IMR-90 (cell line): ENCODE measurements around the gene SHISA8. TPM values are rescaled to one million over a fixed set of nuclear protein-coding genes. Genes with fewer than 3 reads are reported as not detected.

Experiments
- ATAC-seq: fragments of 200-7000 bp; cut with Tn5 transposase; 2 replicates; pipeline ENCODE4 v1.9.1; 2020; ENCODE audit warnings: low read depth, mild to moderate bottlenecking, moderate library complexity
- BruUV-seq: library from RNA; stranded (reverse); fragments of 400-500 nt; replicated peaks from 2 replicates; lab custom pipeline; 2021; lab: Mats Ljungman, UMichigan
- CTCF ChIA-PET: fragments of 300-600 bp; formaldehyde crosslinking; extraction: SDS; loops from one replicate; lab custom pipeline; 2021; ENCODE audit warnings: antibody characterized with exemption; lab: Yijun Ruan, JAX
- POLR2A ChIA-PET: fragments of 300-600 bp; sonication (Branson Sonifier 250); formaldehyde crosslinking; loops from one replicate; lab custom pipeline; 2022; ENCODE audit warnings: antibody characterized with exemption; ENCODE audit not compliant: unreplicated experiment; lab: Charles Lee
- DNase-seq: peaks from one replicate; pipeline ENCODE4 v3.0.0; 2013
- H2AFZ ChIP-seq: replicated peaks from 2 replicates; pipeline ENCODE3; 2013; ENCODE audit warnings: low read length, mild to moderate bottlenecking; ENCODE audit not compliant: poor library complexity
- H2AK5ac ChIP-seq: 2 replicates; pipeline ENCODE4 v1.6.1; 2013; ENCODE audit warnings: low read depth, low read length, inconsistent platforms
- H2AK9ac ChIP-seq: replicated peaks from 2 replicates; pipeline ENCODE3; 2013; ENCODE audit warnings: mild to moderate bottlenecking, low read depth, low read length, moderate library complexity; ENCODE audit not compliant: poor library complexity
- H2BK120ac ChIP-seq: 2 replicates; pipeline ENCODE4 v1.6.1; 2013; ENCODE audit warnings: low read depth, low read length, inconsistent platforms
- H2BK15ac ChIP-seq: 3 replicates; pipeline ENCODE4 v1.6.1; 2013; ENCODE audit warnings: low read depth, low read length, inconsistent platforms
- H2BK20ac ChIP-seq: 2 replicates; pipeline ENCODE4 v1.6.1; 2013; ENCODE audit warnings: low read depth, mild to moderate bottlenecking, inconsistent platforms, low read length, moderate library complexity
- H2BK5ac ChIP-seq: 2 replicates; pipeline ENCODE4 v1.6.1; 2013; ENCODE audit warnings: mild to moderate bottlenecking, low read depth, low read length, inconsistent platforms; ENCODE audit not compliant: poor library complexity, severe bottlenecking
- H3K14ac ChIP-seq: replicated peaks from 2 replicates; pipeline ENCODE4 v1.6.1; 2013; ENCODE audit warnings: low read depth, low read length, inconsistent platforms
- H3K18ac ChIP-seq: 2 replicates; pipeline ENCODE4 v1.6.1; 2013; ENCODE audit warnings: low read depth, low read length, control low read depth
- H3K23ac ChIP-seq: 2 replicates; pipeline ENCODE4 v1.6.1; 2013; ENCODE audit warnings: low read depth, low read length, inconsistent platforms
- H3K27ac ChIP-seq: 2 replicates; pipeline ENCODE4 v1.5.1; 2013; ENCODE audit warnings: mild to moderate bottlenecking, control low read depth, low read length; ENCODE audit not compliant: insufficient read depth
- H3K27me3 ChIP-seq: 2 replicates; pipeline ENCODE4 v1.6.1; 2013; ENCODE audit warnings: low read length; ENCODE audit not compliant: control insufficient read depth, insufficient read depth
- H3K36me3 ChIP-seq: 2 replicates; pipeline ENCODE4 v1.6.1; 2013; ENCODE audit warnings: low read length, mixed read lengths; ENCODE audit not compliant: control insufficient read depth, insufficient read depth
- H3K4ac ChIP-seq: 2 replicates; pipeline ENCODE4 v1.6.1; 2013; ENCODE audit warnings: low read depth, low read length, inconsistent platforms
- H3K4me1 ChIP-seq: 2 replicates; pipeline ENCODE4 v1.6.1; 2013; ENCODE audit warnings: low read length, mixed read lengths; ENCODE audit not compliant: control insufficient read depth, insufficient read depth
- H3K4me2 ChIP-seq: 2 replicates; pipeline ENCODE4 v1.6.1; 2013; ENCODE audit warnings: low read depth, mild to moderate bottlenecking, control low read depth, low read length, moderate library complexity
- H3K4me3 ChIP-seq: 2 replicates; pipeline ENCODE4 v1.5.1; 2013; ENCODE audit warnings: low read depth, mild to moderate bottlenecking, control low read depth, low read length, moderate library complexity; ENCODE audit not compliant: insufficient read depth
- H3K56ac ChIP-seq: 2 replicates; pipeline ENCODE4 v1.6.1; 2013; ENCODE audit warnings: low read length, inconsistent platforms; ENCODE audit not compliant: insufficient read depth; ENCODE audit errors: extremely low read depth
- H3K79me1 ChIP-seq, 2 experiments: 2 replicates each; pipeline ENCODE4 v1.6.1; 2013; ENCODE audit warnings: low read length in 2 of 2, inconsistent platforms in 1 of 2, low read depth in 1 of 2
- H3K9ac ChIP-seq: 2 replicates; pipeline ENCODE4 v1.6.1; 2013; ENCODE audit warnings: low read depth, low read length, control low read depth
- H3K9me1 ChIP-seq: 2 replicates; pipeline ENCODE4 v1.6.1; 2013; ENCODE audit warnings: low read length, inconsistent platforms; ENCODE audit not compliant: insufficient read depth
- H3K9me3 ChIP-seq: 2 replicates; pipeline ENCODE4 v1.6.1; 2013; ENCODE audit warnings: low read length; ENCODE audit not compliant: control insufficient read depth, insufficient read depth
- H4K20me1 ChIP-seq: 2 replicates; pipeline ENCODE4 v1.6.1; 2013; ENCODE audit warnings: low read length, inconsistent platforms; ENCODE audit not compliant: insufficient read depth
- H4K5ac ChIP-seq: 2 replicates; pipeline ENCODE4 v1.6.1; 2013; ENCODE audit warnings: mild to moderate bottlenecking, low read depth, low read length, control low read depth
- H4K8ac ChIP-seq, 2 experiments: 2 replicates each; pipeline ENCODE4 v1.6.1; 2013; ENCODE audit warnings: low read depth in 2 of 2, low read length in 2 of 2, control low read depth in 1 of 2, inconsistent platforms in 1 of 2
- H4K91ac ChIP-seq: 2 replicates; pipeline ENCODE4 v1.6.1; 2013; ENCODE audit warnings: low read depth, low read length, inconsistent platforms; ENCODE audit not compliant: insufficient read depth
- BHLHE40 ChIP-seq: fragments of 150-350 bp; IDR thresholded peaks from 2 replicates; pipeline ENCODE4 v1.6.1; 2016; ENCODE audit warnings: mild to moderate bottlenecking, low read depth, low read length
- CEBPB ChIP-seq: IDR thresholded peaks from 2 replicates; pipeline ENCODE4 v1.6.1; 2012; ENCODE audit warnings: low read depth, low read length, improper control_type of control experiment
- CHD1 ChIP-seq: IDR thresholded peaks from 2 replicates; pipeline ENCODE4 v1.6.1; 2012; ENCODE audit warnings: low read depth, low read length, improper control_type of control experiment
- ELK1 ChIP-seq: fragments of 150-350 bp; IDR thresholded peaks from 2 replicates; pipeline ENCODE4 v1.6.1; 2016; ENCODE audit warnings: low read depth, mild to moderate bottlenecking, low read length, moderate library complexity, borderline replicate concordance
- FOS ChIP-seq: fragments of 150-350 bp; IDR thresholded peaks from 2 replicates; pipeline ENCODE4 v1.6.1; 2016; ENCODE audit warnings: low read depth, low read length
- MAFK ChIP-seq: IDR thresholded peaks from 2 replicates; pipeline ENCODE4 v1.6.1; 2012; ENCODE audit warnings: low read depth, low read length, improper control_type of control experiment
- MAZ ChIP-seq: IDR thresholded peaks from 2 replicates; pipeline ENCODE4 v1.6.1; 2012; ENCODE audit warnings: low read depth, mild to moderate bottlenecking, low read length, improper control_type of control experiment, moderate library complexity, borderline replicate concordance
- MXI1 ChIP-seq: IDR thresholded peaks from 2 replicates; pipeline ENCODE4 v1.6.1; 2012; ENCODE audit warnings: low read depth, mild to moderate bottlenecking, low read length, moderate library complexity, borderline replicate concordance
- NFE2L2 ChIP-seq: fragments of 150-350 bp; IDR thresholded peaks from 2 replicates; pipeline ENCODE4 v1.6.1; 2016; ENCODE audit warnings: low read depth, mild to moderate bottlenecking, low read length
- POLR2A ChIP-seq: IDR thresholded peaks from 2 replicates; pipeline ENCODE4 v1.6.1; 2012; ENCODE audit warnings: mild to moderate bottlenecking, low read depth, low read length
- RAD21 ChIP-seq: IDR thresholded peaks from 2 replicates; pipeline ENCODE4 v1.6.1; 2012; ENCODE audit warnings: low read length, improper control_type of control experiment
- RCOR1 ChIP-seq: IDR thresholded peaks from 2 replicates; pipeline ENCODE4 v1.6.1; 2012; ENCODE audit warnings: mild to moderate bottlenecking, low read length, improper control_type of control experiment; ENCODE audit not compliant: insufficient replicate concordance
- RFX5 ChIP-seq: IDR thresholded peaks from 2 replicates; pipeline ENCODE4 v1.8.0; 2012; ENCODE audit warnings: low read depth, mild to moderate bottlenecking, low read length, moderate library complexity
- SMC3 ChIP-seq: fragments of 150-350 bp; IDR thresholded peaks from 2 replicates; pipeline ENCODE4 v1.6.1; 2016; ENCODE audit warnings: low read depth, mild to moderate bottlenecking, antibody characterized with exemption, low read length, moderate library complexity
- WGBS, 2 experiments: methylation state at CpG; one replicate each; pipeline versions ENCODE4 v1.1.5 to v1.1.7; 2013; ENCODE audit warnings: missing lambda C conversion rate in 2 of 2; ENCODE audit not compliant: insufficient read length in 1 of 2; ENCODE audit errors: extremely low coverage in 2 of 2; 5-methylcytosine and 5-hydroxymethylcytosine counted together
- dilution Hi-C: fragments of 300-500 bp; cut with HindIII; formaldehyde crosslinking; loops from one replicate; pipeline ENCODE4 v1.14.3; 2018; ENCODE audit warnings: low sequenced_read_pairs; ENCODE audit not compliant: unreplicated experiment
- in situ Hi-C: fragments of 300-500 bp; cut with MboI; formaldehyde crosslinking; loops from 3 replicates; pipeline ENCODE4 v1.14.3; 2019; ENCODE audit warnings: low sequenced_read_pairs, inconsistent platforms, mixed read lengths
- intact Hi-C: fragments of 100-400 bp; cut with micrococcal nuclease; formaldehyde crosslinking; loops from 2 replicates; pipeline ENCODE4 v1.10.0; 2022
- polyA plus RNA-seq, 3 experiments: library from polyadenylated mRNA; depleted of rRNA; stranded (reverse); fragments of >200 nt; gene quantifications; 2 replicates each; pipeline ENCODE4 v1.2.3, GENCODE V29; 2012; ENCODE audit warnings: low replicate concordance in 1 of 3
- total RNA-seq: library from RNA; depleted of rRNA; stranded (reverse); fragments of >200 nt; gene quantifications from 2 replicates; pipeline ENCODE4 v1.2.3, GENCODE V29; 2012
- TF ChIP-seq, protein P1 (sequence below): conservative IDR thresholded peaks from 2 replicates; pipeline ENCODE4 v1.5.1; 2012; ENCODE audit warnings: mild to moderate bottlenecking, low read depth, low read length, improper control_type of control experiment

Gene SHISA8
- total and polyA plus RNA-seq, 2 of the 4 experiments (the other 2 are of a cell fraction), result not detected

DNA sequence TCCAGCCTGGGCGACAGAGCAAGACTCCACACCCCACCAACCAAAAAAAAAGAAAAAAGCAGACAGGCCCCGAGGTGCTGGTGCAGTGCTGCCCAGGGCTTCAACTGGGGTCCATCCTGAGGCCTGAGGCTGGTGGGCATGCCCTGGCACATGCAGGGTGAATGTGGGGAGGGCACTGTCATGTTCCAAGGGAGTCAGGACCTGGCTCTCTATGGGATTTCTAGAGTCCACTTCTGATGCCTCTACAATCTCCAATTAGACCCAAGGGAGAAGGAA is 22.0 kb upstream of the SHISA8 start:
- in situ Hi-C loops, result no loop called here
- Histone ChIP-seq H4K20me1 (peaks cover 6% of the 10 kb centered on the region), H2AK5ac (no peak overlapping the region), H2AK9ac (no peak overlapping the region), H3K79me1 (peaks cover 0 to 11% of the 10 kb centered on the region in 2 experiments; a peak in 2 of 4 replicates), H2BK5ac (no peak overlapping the region), H3K4ac (no peak overlapping the region), H3K27me3 (no peaks in the 10 kb centered on the region), H2AFZ (no peak overlapping the region), H3K36me3 (no peaks in the 10 kb centered on the region), H3K23ac (no peak overlapping the region), H3K4me1 (peaks cover 7% of the 10 kb centered on the region), H3K4me3 (no peak overlapping the region), H3K56ac (no peak overlapping the region), H4K91ac (no peak overlapping the region), H3K9me3 (no peaks in the 10 kb centered on the region), H4K8ac (no peak overlapping the region), H3K14ac (no peak overlapping the region), H3K9ac (no peak overlapping the region), H3K9me1 (no peaks in the 10 kb centered on the region; the same call in 1 of the 2 replicates), H2BK15ac (no peak overlapping the region), H2BK20ac (no peak overlapping the region), H2BK120ac (no peak overlapping the region), H4K5ac (no peak overlapping the region), H3K4me2 (no peak overlapping the region), H3K27ac (no peak overlapping the region), H3K18ac (no peak overlapping the region)
- POLR2A ChIA-PET, result no interaction called here
- no TSS peak for BruUV-seq
- CTCF ChIA-PET, result interaction anchor here (1.5 to 1.8 kb wide), 2 partner anchors 11 to 239 kb away, joined by 3 to 5 read pairs; no protein-coding TSS in a partner anchor
- WGBS, 2 experiments, result no CpG with 5 or more reads among the region's 2 CpGs
- DNase-seq, result no peak
- intact Hi-C loops, result no loop called here
- dilution Hi-C loops, result no loop called here
- TF ChIP-seq RCOR1 (no peak), RAD21 (no peak), CEBPB (no peak), SMC3 (no peak), BHLHE40 (no peak), MAZ (no peak), ELK1 (no peak), NFE2L2 (no peak), MXI1 (no peak), RFX5 (no peak), POLR2A (no peak), FOS (no peak), CHD1 (no peak), MAFK (no peak)
- TF ChIP-seq, protein P1, sequence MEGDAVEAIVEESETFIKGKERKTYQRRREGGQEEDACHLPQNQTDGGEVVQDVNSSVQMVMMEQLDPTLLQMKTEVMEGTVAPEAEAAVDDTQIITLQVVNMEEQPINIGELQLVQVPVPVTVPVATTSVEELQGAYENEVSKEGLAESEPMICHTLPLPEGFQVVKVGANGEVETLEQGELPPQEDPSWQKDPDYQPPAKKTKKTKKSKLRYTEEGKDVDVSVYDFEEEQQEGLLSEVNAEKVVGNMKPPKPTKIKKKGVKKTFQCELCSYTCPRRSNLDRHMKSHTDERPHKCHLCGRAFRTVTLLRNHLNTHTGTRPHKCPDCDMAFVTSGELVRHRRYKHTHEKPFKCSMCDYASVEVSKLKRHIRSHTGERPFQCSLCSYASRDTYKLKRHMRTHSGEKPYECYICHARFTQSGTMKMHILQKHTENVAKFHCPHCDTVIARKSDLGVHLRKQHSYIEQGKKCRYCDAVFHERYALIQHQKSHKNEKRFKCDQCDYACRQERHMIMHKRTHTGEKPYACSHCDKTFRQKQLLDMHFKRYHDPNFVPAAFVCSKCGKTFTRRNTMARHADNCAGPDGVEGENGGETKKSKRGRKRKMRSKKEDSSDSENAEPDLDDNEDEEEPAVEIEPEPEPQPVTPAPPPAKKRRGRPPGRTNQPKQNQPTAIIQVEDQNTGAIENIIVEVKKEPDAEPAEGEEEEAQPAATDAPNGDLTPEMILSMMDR, result no peak
- no peak for ATAC-seq
